G401.6 (cell line): Measurements from ENCODE around the gene PNPLA6.

ENCODE experiments used
- FAIRE-seq: peaks from 2 replicates; lab custom pipeline; 2012; peaks lifted over from hg19 to GRCh38; lab: Jason Lieb, UNC

Gene PNPLA6

GRCh38 chr19:7535047-7535997, at the start of gene PNPLA6:
TSS of gene PNPLA6 (plus strand) at chr19:7535717. CDS start at chr19:7535789, 72 bp downstream.
- FAIRE-seq: peak; percentile 93

GRCh38 chr19:7486923-7487322, 48.6 kb upstream of the PNPLA6 start:
- no peak for FAIRE-seq

DNA sequence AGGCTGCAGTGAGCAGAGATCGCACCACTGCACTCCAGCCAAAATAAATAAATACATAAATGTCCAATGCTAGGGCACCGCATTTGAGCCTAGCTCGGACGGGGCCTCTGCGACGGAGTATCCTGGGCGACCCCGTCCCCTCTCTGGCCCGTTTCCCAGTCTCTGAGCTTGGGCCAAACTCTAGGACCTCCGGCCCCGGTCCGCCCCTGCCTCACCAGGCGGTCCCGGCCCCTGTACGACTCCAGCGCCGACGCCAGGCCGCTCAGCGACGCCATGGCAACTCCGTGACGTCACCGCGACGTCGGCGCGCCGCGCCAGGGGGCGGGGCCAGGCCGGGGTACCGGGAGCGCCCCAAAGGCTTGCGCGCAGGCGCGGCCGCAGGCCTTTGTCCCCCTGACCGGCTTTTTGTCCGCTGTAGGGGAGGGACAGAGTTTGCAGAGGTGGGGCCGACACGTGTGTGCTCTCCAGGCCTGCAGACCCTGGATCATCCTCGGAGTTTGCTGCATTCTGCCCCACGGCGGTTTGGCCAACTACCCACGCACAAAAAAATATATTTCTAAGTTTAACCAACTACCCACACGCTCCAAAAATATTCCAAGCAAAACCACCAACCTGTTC, 46.7 kb upstream of the PNPLA6 start, which contains the start of gene PEX11G:
PEX11G (minus strand) TSS at position 300 of the 618 bp plus-strand sequence; CDS start at position 275, 25 bp downstream.
- FAIRE-seq: no peak

DNA sequence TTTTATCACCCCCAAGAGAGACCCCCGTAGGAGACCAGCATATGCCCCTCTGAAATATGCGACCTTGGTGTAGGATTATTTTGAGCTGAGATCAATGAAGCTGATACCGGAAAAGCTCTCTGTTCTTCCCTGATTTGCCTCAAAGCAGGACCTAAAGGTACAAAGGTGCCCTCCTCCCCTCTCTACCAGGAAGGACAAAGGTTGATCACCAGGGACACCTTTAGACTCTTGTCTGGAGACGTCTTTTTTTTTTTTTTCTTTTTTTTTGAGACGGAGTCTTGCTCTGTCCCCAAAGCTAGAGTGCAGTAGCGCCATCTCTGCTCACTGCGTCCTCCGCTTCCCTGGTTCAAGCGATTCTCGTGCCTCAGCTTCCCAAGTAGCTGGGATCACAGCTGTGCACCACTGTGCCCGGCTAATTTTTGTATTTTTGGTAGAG, 45.9 kb upstream of the PNPLA6 start:
- no peak for FAIRE-seq

- no peak for FAIRE-seq
These were observed 43.4 kb upstream of the PNPLA6 start for GRCh38 chr19:7492142-7492541.

DNA sequence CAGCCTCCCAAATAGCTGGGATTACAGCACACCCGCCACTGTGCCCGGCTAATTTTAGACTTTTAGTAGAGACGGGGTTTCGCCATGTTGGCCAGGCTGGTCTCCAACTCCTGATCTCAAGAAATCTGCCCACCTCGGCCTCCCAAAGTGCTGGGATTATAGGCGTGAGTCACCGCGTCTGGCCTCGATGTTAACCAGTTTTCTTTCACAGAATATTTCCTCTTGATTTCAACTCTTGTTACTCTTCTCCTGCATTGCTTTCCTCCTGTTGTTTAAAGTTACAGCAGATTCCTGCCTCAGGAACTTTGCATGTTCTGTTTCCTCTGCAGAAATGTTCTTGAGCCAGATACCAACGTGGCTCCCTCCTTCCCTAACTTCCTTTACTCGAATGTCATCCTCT, 43.0 kb upstream of the PNPLA6 start:
- FAIRE-seq: no peak

DNA sequence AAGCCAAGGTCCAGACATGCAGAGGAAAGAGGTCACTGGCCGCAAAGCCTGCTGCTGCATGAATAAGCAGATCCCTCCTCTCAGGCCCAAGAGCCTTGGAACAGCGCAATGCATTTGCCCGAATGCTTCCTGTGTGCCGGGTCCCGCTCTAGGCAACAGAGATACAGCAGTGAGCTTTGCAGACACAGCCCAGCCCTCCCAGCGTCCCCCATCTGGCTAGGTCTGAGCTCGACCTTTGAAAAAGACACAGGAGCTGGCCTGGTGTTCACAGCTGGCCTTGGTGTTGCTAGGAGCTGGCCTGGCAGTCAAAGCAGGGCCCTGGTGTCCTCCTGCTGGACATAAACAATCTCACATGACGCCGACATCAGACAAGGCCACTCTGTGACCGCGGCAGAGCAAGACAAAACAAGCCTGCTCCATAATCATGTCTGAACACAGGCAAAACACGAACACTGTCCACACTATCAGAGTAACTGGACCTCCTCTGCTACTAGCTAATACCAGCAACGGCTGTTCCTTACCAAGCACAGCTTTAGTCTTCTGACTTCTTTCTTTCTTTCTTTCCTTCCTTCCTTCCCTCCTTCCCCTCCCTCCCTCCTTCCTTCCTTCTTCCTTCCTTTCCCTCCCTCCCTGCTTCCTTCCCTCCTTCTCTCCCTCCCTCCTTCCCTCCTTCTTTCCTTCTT, 41.0 kb upstream of the PNPLA6 start:
- FAIRE-seq: no peak

DNA sequence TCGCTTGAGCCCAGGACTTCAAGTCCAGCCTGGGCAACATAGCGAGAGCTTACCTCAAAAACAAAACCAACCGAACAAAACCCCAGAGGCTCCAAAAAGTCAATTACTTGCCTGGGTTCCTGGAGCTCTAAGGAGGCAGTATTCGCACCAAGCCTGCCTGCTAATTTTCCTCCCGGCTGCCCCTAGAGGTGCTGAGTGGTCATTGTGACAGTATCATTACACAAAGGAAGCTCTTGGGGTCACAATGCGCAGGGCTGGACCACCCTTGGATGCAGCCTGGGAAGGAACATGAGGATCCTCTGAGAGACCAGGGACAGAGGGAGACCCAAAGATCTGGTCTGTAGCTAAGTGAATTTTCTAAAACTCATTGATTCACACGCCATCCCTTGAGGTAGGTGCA, 38.2 kb upstream of the PNPLA6 start:
- no peak for FAIRE-seq

GRCh38 chr19:7500811-7501450, 34.6 kb upstream of the PNPLA6 start:
- FAIRE-seq: no peak

GRCh38 chr19:7502552-7502951, 33.0 kb upstream of the PNPLA6 start:
- FAIRE-seq: no peak

- FAIRE-seq: no peak
These were observed 30.8 kb upstream of the PNPLA6 start for GRCh38 chr19:7504684-7505083.

DNA sequence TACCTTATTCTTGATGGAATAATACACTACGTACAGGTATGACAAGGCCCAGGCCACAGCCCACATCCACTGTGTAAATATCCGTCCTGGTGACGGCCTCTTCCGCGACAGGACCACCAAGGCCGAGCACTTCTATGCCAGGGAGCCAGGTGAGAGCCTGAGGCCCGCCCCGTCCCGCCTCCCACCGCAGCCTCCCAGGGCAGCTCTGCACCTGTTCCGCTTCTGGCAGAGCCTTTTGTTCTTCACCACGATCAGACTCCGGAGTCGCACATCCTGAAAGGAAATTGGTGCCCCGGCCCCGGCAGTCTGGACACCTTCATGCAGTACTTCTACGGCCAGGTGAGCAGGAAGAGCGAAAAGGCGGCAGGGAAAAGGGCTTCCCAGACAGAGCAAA, 30.2 kb upstream of the PNPLA6 start:
- FAIRE-seq: no peak

GRCh38 chr19:7505682-7506384, 29.7 kb upstream of the PNPLA6 start:
- no peak for FAIRE-seq

DNA sequence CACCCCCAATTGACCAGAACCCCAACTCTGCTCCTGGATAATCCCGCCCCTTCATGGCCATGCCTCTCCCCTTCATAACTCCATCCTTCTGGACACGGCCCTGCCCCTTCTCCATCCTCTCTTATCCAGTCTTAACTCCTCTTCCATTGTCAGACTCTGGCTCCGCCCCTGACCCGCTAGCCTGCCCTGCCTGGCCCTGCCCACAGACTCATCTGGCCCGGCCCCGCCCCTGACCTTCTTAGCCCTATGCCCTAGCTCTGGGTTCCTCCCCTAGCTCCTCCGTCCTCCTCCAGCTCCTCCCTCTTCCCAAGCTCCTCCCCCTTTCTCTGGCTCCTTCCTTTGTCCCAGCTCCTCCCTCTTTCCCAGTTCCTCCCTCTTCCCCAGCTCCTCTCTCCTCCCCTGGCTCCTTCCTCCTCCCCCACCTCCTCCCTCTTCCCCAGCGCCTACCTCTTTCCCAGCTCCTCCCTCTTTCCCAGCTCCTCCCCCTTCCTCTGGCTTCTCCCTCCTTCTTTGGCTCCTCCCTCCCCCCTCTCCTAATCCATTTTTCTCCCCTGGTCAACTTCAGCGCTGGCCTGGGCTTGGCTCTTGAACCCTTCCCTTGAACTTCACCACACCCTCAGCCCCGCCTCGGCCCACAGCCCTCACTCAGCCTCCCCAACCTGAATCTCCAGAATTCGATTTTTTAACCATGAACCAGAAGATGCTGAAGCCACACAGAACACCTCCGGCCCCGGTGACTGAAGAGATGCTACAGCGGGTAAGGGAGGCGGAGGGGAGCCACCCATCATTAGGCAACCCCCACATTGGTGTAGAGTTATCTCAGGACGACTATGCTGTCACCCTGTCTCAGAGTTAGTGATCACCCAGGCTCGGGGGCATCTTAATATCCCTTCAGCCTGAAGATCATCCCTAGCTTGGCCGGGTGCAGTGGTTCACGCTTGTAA, 28.9 kb upstream of the PNPLA6 start:
- FAIRE-seq: peak; percentile 99

GRCh38 chr19:7507884-7508283, 27.6 kb upstream of the PNPLA6 start:
- FAIRE-seq: no peak

- no peak for FAIRE-seq
These were observed 25.9 kb upstream of the PNPLA6 start for GRCh38 chr19:7509625-7510024.

- FAIRE-seq: no peak
These were observed 23.1 kb upstream of the PNPLA6 start for GRCh38 chr19:7512400-7512851.

DNA sequence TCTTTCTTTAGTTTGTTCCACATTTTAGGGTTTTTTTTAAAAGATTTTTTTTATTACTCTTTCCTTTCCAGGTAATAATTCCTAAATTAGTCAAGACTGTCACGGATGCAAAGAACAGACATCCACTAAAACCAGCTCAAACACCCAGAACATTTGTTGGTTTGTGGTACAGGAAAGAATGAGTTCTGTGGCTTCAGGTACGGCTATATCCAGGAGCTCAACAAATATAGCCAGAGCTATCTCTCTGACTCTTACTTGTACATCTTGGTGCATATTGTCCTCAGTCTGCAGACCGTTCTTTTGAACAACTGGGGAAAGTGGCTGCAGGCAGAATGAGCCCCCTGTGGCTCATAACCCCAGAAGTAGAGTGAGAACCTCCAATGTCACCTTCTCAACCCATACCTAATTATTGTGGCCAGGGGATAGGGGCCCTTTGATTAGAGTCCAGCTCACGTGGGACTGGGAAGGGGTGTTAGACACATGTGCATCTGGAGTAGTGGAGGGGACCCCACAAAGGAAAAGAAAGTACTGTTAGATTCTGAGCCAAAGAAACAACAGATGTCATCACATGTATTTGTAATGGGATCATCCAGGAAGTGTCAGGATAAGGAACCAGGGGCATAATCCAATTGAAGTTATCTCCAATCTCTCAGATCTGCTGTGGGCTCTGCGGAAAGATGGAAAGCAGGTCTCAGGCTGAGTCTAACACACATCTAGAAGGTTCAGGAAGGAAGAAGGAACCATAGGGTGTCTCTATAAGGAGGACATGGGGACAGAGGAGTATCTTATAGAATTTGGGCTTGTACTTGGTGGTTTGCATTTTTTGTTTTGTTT, 21.5 kb upstream of the PNPLA6 start:
- no peak for FAIRE-seq

DNA sequence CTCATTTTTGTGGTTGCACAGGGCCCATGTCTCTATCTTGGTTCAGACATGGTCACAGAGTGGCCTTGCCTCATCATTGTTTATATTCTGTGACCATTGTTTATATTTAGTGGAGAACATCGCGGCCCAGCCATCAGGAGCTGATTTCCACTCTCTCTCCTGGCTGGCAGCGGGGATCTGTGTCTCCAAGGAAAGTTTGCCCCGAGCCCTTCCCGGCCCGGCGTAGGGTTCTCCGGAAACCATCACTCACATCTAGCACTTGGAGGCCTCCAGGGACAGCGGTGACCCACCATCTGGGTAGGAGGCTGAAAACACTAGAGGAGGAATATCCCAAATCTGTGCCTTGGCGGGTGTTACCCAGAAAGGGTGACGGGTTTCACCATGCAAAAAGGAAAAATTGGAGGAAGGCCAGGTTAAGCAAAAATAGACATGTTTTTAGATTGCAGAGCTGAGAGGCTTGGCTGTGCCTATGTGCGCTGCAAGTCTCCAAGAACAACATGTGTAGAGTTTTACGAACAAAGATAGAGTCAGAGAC, 20.3 kb upstream of the PNPLA6 start:
- no peak for FAIRE-seq
